GM06990 (cell line): ENCODE data around the gene ABCC4.

Experiments
- DNase-seq: peaks from one replicate; pipeline ENCODE4 v3.0.0-alpha.2; 2011; ENCODE audit not compliant: insufficient read length; ENCODE audit errors: extremely low read depth
- H3K27me3 ChIP-seq: replicated peaks from 2 replicates; pipeline ENCODE4 v1.6.0; 2011; ENCODE audit warnings: low read length; ENCODE audit not compliant: control insufficient read depth, insufficient read depth
- H3K36me3 ChIP-seq: 2 replicates; pipeline ENCODE4 v1.5.1; 2011; ENCODE audit warnings: low read length; ENCODE audit not compliant: control insufficient read depth, insufficient read depth
- H3K4me3 ChIP-seq: replicated peaks from 2 replicates; pipeline ENCODE4 v1.5.1; 2011; ENCODE audit warnings: low read depth, mild to moderate bottlenecking, control low read depth, low read length
- CTCF ChIP-seq: IDR thresholded peaks from 2 replicates; pipeline ENCODE4 v1.5.1; 2011; ENCODE audit warnings: low read length, control low read depth, mild to moderate bottlenecking, inconsistent platforms; ENCODE audit not compliant: insufficient read depth, poor library complexity, severe bottlenecking

The ABCC4 gene

GRCh38 chr13:95112883-95113282 lies 188.4 kb downstream of the ABCC4 start:
- no peak for DNase-seq

GRCh38 chr13:95111608-95112007 lies 189.6 kb downstream of the ABCC4 start:
- no peak for TF ChIP-seq CTCF
- H3K36me3 ChIP-seq: no peaks in the 10 kb centered on the region; the same call in 1 of the 2 replicates
- DNase-seq: no peak
- no peaks in the 10 kb centered on the region for H3K27me3 ChIP-seq
- no peak overlapping the region for H3K4me3 ChIP-seq

More at GRCh38 chr13:95112883-95113282, 188.4 kb downstream of the ABCC4 start:
- no peak for TF ChIP-seq CTCF
- Histone ChIP-seq H3K36me3 (no peaks in the 10 kb centered on the region; the same call in 1 of the 2 replicates), H3K27me3 (no peaks in the 10 kb centered on the region), H3K4me3 (no peak overlapping the region)

GRCh38 chr13:95106562-95106961 lies 194.7 kb downstream of the ABCC4 start:
- H3K27me3 ChIP-seq: no peaks in the 10 kb centered on the region
- DNase-seq: no peak
- no peak overlapping the region for H3K4me3 ChIP-seq
- H3K36me3 ChIP-seq: peaks cover 2% of the 10 kb centered on the region
- TF ChIP-seq CTCF: no peak

DNA sequence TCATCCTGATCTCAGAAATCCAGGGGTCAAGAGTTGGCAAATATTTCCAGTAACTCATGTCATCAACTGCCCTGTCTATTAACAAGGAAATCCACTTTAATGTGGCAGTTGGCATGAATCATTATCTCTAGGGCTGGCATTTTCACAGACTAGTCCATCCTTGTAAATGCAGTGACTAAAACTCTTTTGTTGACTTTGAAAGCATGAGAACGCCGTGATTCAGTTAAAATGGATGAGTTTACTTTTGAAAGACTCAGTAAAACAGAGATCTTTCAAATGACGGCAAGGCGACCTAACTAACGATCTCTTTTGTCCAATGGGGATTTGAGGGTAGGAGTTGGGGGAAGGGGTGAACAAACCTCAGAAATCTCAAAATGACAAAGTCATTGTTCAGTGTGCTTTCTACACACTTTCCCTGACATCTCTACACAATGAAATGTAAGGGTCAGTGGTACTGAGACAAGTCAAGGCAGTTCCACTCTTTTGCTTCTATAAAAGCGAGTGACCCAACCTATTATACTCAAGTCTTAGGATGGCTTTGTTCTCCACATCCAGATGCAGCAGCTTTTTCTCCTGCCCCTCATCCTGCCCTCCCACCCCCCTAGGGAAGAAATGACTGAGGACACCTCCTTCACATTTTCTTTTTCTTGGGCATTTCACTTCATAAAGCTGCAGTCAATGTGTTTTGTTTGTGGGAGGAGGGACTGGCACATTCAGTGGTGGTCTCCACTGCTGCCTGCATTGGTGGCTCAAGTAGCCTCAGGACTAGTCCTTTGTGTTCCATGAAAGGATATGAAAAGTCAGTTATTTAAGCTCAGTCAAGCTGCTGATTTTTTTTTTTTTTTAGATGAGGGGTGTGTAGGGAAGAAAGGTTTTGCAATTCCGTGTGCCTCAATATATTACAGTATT lies 200.5 kb downstream of the ABCC4 start:
- no peak for TF ChIP-seq CTCF
- no peak overlapping the region for H3K4me3 ChIP-seq
- no peak for DNase-seq
- H3K36me3 ChIP-seq: peaks cover 2% of the 10 kb centered on the region
- no peaks in the 10 kb centered on the region for H3K27me3 ChIP-seq

GRCh38 chr13:95099541-95099940 lies 201.7 kb downstream of the ABCC4 start:
- DNase-seq: no peak
- no peak for TF ChIP-seq CTCF
- Histone ChIP-seq H3K4me3 (no peak overlapping the region), H3K27me3 (no peaks in the 10 kb centered on the region), H3K36me3 (peaks cover under 1% of the 10 kb centered on the region)

DNA sequence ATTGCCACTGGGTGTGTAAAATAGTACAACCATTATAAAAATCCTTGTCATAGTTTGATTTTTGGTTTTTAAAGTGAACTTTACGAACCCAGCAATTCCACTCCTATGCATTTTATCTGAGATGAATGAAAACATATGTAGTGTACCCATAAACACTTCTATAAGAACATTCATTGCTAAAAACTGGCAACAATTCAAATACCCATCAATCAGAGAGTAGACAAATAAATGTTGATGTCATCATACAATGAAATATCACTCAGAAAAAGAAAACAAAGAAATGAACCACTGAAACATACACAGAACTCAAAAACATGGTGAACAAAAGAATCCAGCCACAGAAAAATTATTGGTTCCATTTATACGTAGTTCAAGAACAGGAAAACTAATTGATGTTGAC lies 202.3 kb downstream of the ABCC4 start:
- TF ChIP-seq CTCF: no peak
- no peaks in the 10 kb centered on the region for H3K36me3 ChIP-seq
- no peaks in the 10 kb centered on the region for H3K27me3 ChIP-seq
- no peak overlapping the region for H3K4me3 ChIP-seq
- DNase-seq: no peak
